BJ (cell line): ENCODE data around the gene SMYD3. TPM values are rescaled to one million over a fixed set of nuclear protein-coding genes. Genes with fewer than 3 reads are reported as not detected.

Source experiments
- CTCF ChIA-PET: fragments of 350-600 bp; formaldehyde crosslinking; extraction: SDS; loops from one replicate; lab custom pipeline; 2021; ENCODE audit warnings: antibody characterized with exemption, inconsistent platforms; lab: Yijun Ruan, JAX
- POLR2A ChIA-PET: fragments of 300-600 bp; sonication (Branson Sonifier 250); formaldehyde crosslinking; extraction: SDS; loops from one replicate; lab custom pipeline; 2021; ENCODE audit warnings: antibody characterized with exemption; lab: Charles Lee
- DNase-seq: peaks from one replicate; pipeline ENCODE4 v3.0.0-alpha.2; 2011; ENCODE audit warnings: low read depth
- H3K27me3 ChIP-seq: 2 replicates; pipeline ENCODE4 v1.6.0; 2011; ENCODE audit warnings: low read length; ENCODE audit not compliant: control insufficient read depth, insufficient read depth
- H3K36me3 ChIP-seq: 2 replicates; pipeline ENCODE4 v1.5.1; 2011; ENCODE audit warnings: low read length; ENCODE audit not compliant: control insufficient read depth, insufficient read depth
- H3K4me3 ChIP-seq: 2 replicates; pipeline ENCODE4 v1.5.1; 2011; ENCODE audit warnings: low read depth, mild to moderate bottlenecking, control low read depth, low read length
- polyA plus RNA-seq: library from polyadenylated mRNA; depleted of rRNA; stranded (reverse); fragments of >200 nt; gene quantifications from 2 replicates; pipeline ENCODE4 v1.2.3, GENCODE V29; 2011
- TF ChIP-seq, protein P1 (sequence below): IDR thresholded peaks from 2 replicates; pipeline ENCODE4 v1.5.1; 2011; ENCODE audit warnings: low read depth, mild to moderate bottlenecking, control low read depth, inconsistent platforms, low read length, moderate library complexity; ENCODE audit not compliant: insufficient read depth

The SMYD3 gene
- polyA plus RNA-seq, 1 experiment, result 26.1 TPM

- TF ChIP-seq, protein P1, sequence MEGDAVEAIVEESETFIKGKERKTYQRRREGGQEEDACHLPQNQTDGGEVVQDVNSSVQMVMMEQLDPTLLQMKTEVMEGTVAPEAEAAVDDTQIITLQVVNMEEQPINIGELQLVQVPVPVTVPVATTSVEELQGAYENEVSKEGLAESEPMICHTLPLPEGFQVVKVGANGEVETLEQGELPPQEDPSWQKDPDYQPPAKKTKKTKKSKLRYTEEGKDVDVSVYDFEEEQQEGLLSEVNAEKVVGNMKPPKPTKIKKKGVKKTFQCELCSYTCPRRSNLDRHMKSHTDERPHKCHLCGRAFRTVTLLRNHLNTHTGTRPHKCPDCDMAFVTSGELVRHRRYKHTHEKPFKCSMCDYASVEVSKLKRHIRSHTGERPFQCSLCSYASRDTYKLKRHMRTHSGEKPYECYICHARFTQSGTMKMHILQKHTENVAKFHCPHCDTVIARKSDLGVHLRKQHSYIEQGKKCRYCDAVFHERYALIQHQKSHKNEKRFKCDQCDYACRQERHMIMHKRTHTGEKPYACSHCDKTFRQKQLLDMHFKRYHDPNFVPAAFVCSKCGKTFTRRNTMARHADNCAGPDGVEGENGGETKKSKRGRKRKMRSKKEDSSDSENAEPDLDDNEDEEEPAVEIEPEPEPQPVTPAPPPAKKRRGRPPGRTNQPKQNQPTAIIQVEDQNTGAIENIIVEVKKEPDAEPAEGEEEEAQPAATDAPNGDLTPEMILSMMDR, result no peak
- ChIA-PET POLR2A (no interaction called here), CTCF (no interaction called here)
- no peak overlapping the region for H3K4me3 ChIP-seq
- H3K27me3 ChIP-seq, result no peaks in the 10 kb centered on the region
- H3K36me3 ChIP-seq, result no peaks in the 10 kb centered on the region
- DNase-seq, result no peak
These were observed 188.5 kb downstream of the SMYD3 start for GRCh38 chr1:246318622-246319021.

DNA sequence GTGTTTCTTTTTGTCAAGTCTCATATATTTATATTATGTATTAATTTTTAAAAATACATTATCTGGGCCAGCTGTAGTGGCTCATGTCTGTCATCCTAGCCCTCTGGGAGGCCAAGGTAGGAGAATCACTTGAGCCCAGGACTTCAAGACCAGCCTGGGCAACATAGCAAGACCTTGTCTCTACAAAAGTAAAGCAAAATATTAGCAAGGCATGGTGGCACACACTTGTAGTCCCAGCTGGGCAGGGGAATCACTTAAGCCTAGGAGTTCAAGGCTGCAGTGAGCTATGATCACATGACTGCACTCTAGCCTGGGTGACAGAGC lies 189.1 kb downstream of the SMYD3 start:
- Histone ChIP-seq H3K4me3 (no peak overlapping the region), H3K36me3 (no peaks in the 10 kb centered on the region), H3K27me3 (no peaks in the 10 kb centered on the region)
- no peak for DNase-seq
- TF ChIP-seq, protein P1, result no peak
- ChIA-PET POLR2A (no interaction called here), CTCF (interaction anchor here (0.6 kb wide), 1 partner anchor 11 kb away, joined by 3 read pairs; no protein-coding TSS in a partner anchor)

DNA sequence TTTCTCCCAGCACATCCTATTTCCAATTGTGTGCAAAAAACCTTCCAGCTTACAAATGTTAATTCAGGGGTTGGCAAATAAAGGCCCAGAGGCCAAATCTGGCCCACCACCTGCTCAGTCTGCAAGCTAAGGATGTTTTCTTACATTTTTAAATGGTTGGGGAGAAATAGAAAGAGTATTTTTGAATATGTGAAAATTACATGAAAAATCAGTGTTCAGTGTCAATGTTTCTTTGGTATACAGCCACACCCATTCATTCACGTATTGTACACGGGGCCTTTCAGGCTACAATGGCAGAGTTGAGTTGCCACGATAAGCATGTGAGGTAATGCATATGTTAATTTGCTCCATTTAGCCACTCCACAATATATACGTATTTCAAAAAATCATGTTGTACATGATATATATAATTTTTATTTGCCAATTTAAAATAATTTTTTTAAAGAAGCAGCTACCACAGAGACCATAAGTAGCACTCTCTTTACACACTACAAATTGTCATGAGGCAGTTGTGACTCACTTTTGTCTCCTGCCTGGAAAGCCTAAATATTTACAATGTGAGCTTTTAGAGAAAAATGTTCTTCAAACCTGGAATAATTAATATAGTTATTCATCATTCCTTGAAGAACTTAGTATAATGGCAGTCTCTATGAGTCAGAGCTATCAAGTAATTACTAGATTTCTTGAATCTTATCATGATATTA lies 189.6 kb downstream of the SMYD3 start:
- Histone ChIP-seq H3K4me3 (no peak overlapping the region), H3K27me3 (no peaks in the 10 kb centered on the region), H3K36me3 (no peaks in the 10 kb centered on the region)
- DNase-seq, result peak; percentile 51
- TF ChIP-seq, protein P1, result no peak
- POLR2A ChIA-PET, result no interaction called here
- CTCF ChIA-PET, result interaction anchor here (0.6 kb wide), 2 partner anchors 10 to 27 kb away, joined by 3 read pairs; no protein-coding TSS in a partner anchor

DNA sequence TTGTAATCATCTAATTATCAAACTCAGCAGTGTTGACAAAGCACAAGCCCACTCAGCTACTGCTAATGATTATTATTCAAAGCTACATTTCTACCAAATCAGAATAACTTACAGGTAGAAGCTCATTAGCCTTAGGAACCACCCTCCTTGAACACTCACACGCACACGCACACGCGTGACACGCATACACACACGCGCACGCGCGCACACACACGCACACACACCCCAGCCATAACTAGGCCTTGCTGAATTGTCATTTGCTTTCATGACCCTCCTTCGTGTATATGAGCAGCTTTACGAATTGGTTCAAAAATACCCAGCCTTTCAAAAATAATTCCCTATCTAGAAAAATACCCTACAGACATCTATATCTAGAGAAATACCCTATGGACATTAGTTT lies 195.6 kb downstream of the SMYD3 start:
- CTCF ChIA-PET, result interaction anchor here (0.8 to 1.6 kb wide), 2 partner anchors 11 to 62 kb away, joined by 3 to 4 read pairs; no protein-coding TSS in a partner anchor
- Histone ChIP-seq H3K36me3 (no peaks in the 10 kb centered on the region), H3K4me3 (no peak overlapping the region), H3K27me3 (no peaks in the 10 kb centered on the region)
- no peak for DNase-seq
- TF ChIP-seq, protein P1, result no peak
- POLR2A ChIA-PET, result interaction anchor here (0.7 kb wide), 1 partner anchor 9 kb away, joined by 3 read pairs; no protein-coding TSS in a partner anchor

DNA sequence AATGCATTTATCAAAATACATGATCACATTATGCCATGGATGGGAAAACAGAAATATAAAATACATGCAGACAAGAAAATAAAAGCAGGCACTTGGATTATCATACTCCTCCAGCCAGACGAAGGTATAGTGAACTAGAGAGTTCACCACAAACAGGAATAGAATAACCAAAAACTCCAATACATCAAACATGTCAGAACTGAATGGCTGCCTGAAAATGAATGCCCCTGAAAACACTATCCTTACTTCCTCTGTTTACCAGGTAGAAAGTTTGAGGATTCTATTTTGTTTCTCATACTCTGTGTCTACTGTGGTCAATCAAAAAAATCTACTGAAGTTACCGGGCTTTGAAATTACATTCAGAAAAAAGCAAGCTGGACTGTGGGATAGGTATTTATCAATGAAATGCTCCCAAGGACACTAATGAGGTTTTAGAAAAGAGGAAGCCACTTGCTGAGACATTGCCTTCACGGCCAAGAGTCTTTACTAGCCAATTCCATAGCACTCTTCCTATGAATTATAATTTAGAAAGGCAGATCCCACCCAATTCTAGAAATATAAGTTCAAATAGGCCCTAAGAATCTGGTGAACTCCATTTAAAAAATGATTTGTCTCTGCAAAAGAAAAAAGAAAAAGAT lies 197.7 kb downstream of the SMYD3 start:
- Histone ChIP-seq H3K36me3 (no peaks in the 10 kb centered on the region), H3K27me3 (no peaks in the 10 kb centered on the region), H3K4me3 (no peak overlapping the region)
- ChIA-PET POLR2A (no interaction called here), CTCF (no interaction called here)
- TF ChIP-seq, protein P1, result no peak
- no peak for DNase-seq
